Activated T-cell treated with anti-CD3 and anti-CD28 coated beads, Interleukin-2, amount 50 U/mL, for 4 hours (primary cell): Measurements from ENCODE around the gene ARHGEF4. TPM values are rescaled to one million over a fixed set of nuclear protein-coding genes. Genes with fewer than 3 reads are reported as not detected.

Source experiments
- total RNA-seq, 3 donors: library from RNA; stranded (reverse); gene quantifications; one replicate each; pipeline ENCODE4 v1.2.1, GENCODE V29; 2021

ARHGEF4 gene
- total RNA-seq, 3 donors from 2014 or later: 0.43 to 0.84 (median 0.58) TPM

Other genes starting within 250 kb of the ARHGEF4 start
- gene CFC1, start 237.3 kb upstream of the ARHGEF4 start, total RNA-seq: under 1 TPM in 1 of 3 donors, not detected in 2; 0.18 TPM
- gene POTEJ, start 225.5 kb upstream of the ARHGEF4 start, total RNA-seq: not detected
- not detected for gene GPR148, start 107.8 kb upstream of the ARHGEF4 start, total RNA-seq
- gene AMER3, start 81.4 kb upstream of the ARHGEF4 start, total RNA-seq: not detected